K562 (cell line): ENCODE data around the gene OGFR. TPM values are rescaled to one million over a fixed set of nuclear protein-coding genes. Genes with fewer than 3 reads are reported as not detected.

Experiments used
- CSDE1 ChIP-seq, 2 experiments: fragments of 450-650 bp; IDR thresholded peaks; 2 replicates each; pipeline ENCODE4 v1.6.1; 2016; ENCODE audit warnings: mild to moderate bottlenecking in 1 of 2
- GATA2 ChIP-seq: sonication (generic); formaldehyde crosslinking; IDR thresholded peaks from 2 replicates; pipeline ENCODE4 v1.4.0; 2020; ENCODE audit warnings: mild to moderate bottlenecking, missing genetic modification reagents
- KAT7 ChIP-seq: sonication (generic); formaldehyde crosslinking; IDR thresholded peaks from 2 replicates; pipeline ENCODE4 v1.8.0; 2022; ENCODE audit warnings: missing genetic modification reagents, mild to moderate bottlenecking, borderline replicate concordance
- MEIS2 ChIP-seq: fragments of 450-650 bp; IDR thresholded peaks from 2 replicates; pipeline ENCODE4 v1.6.1; 2014; ENCODE audit warnings: mild to moderate bottlenecking; ENCODE audit not compliant: partially characterized antibody
- MXI1 ChIP-seq: IDR thresholded peaks from 2 replicates; pipeline ENCODE4 v1.6.1; 2011; ENCODE audit warnings: low read depth, mild to moderate bottlenecking, improper control_type of control experiment, low read length
- NFE2 ChIP-seq: IDR thresholded peaks from 2 replicates; pipeline ENCODE4 v1.6.1; 2014; ENCODE audit warnings: antibody characterized with exemption, low read depth
- RBM15 ChIP-seq: fragments of 200-400 bp; formaldehyde crosslinking; IDR thresholded peaks from 2 replicates; pipeline ENCODE4 v1.6.1; 2018; ENCODE audit warnings: mild to moderate bottlenecking, low read length, moderate library complexity; ENCODE audit not compliant: insufficient read depth
- RBM17 ChIP-seq: fragments of 200-400 bp; formaldehyde crosslinking; IDR thresholded peaks from 2 replicates; pipeline ENCODE4 v1.6.1; 2017; ENCODE audit warnings: low read depth, mild to moderate bottlenecking, low read length, borderline replicate concordance
- SMAD1 ChIP-seq: fragments of 150-350 bp; IDR thresholded peaks from 2 replicates; pipeline ENCODE4 v1.6.1; 2014; ENCODE audit warnings: low read length, low read depth; ENCODE audit not compliant: partially characterized antibody
- TOE1 ChIP-seq, 2 experiments: fragments of 450-650 bp in 1 of 2; sonication (generic) in 1 of 2; formaldehyde crosslinking in 1 of 2; IDR thresholded peaks; 2 replicates each; pipeline versions ENCODE4 v1.7.1 to v1.8.0; 2016 to 2022; ENCODE audit warnings: borderline replicate concordance in 2 of 2, mild to moderate bottlenecking in 2 of 2, antibody characterized with exemption in 1 of 2, inconsistent platforms in 1 of 2, low read depth in 1 of 2, missing genetic modification reagents in 1 of 2, moderate library complexity in 1 of 2
- XRCC5 ChIP-seq: fragments of 200-400 bp; formaldehyde crosslinking; IDR thresholded peaks from 2 replicates; pipeline ENCODE4 v1.6.1; 2017; ENCODE audit warnings: low read depth, mild to moderate bottlenecking, low read length
- ZBED1 ChIP-seq: IDR thresholded peaks from 2 replicates; pipeline ENCODE4 v1.6.1; 2014
- ZNF507 ChIP-seq: conservative IDR thresholded peaks from 2 replicates; pipeline ENCODE4 v1.6.1; 2017; ENCODE audit warnings: missing genetic modification characterization, missing compliant biosample characterization
- polyA plus RNA-seq, 8 experiments: library from polyadenylated mRNA; depleted of rRNA in 4 of 8; stranded (reverse) in 5 of 8; unstranded in 3 of 8; fragments of >200 nt; fragmentation: Nextera tagmentation in 2 of 8; fragmentation: Illumina TruSeq in 1 of 8; extraction: Ambion mirVana in 2 of 8; extraction: Trizol in 1 of 8; gene quantifications; 2 replicates each; pipeline versions ENCODE4 v1.2.1 to v1.2.3, GENCODE V29; 2011 to 2014; ENCODE audit warnings: inconsistent platforms in 1 of 8, missing spikeins in 1 of 8
- total RNA-seq, 7 experiments: library from RNA; depleted of rRNA in 6 of 7; stranded (reverse); fragments of >200 nt in 6 of 7; fragmentation: Illumina TruSeq in 2 of 7; extraction: Trizol in 2 of 7; gene quantifications; 2 replicates each; pipeline versions ENCODE4 v1.2.1 to v1.2.3, GENCODE V29; 2011 to 2021; ENCODE audit warnings: low replicate concordance in 1 of 7
- TF ChIP-seq, protein P1 (sequence below), 3 experiments: IDR thresholded peaks in 2 of 3; conservative IDR thresholded peaks in 1 of 3; 2 replicates each; pipeline ENCODE4 v1.5.1; 2011 to 2012; ENCODE audit warnings: low read length in 3 of 3, mild to moderate bottlenecking in 3 of 3, control low read depth in 2 of 3, improper control_type of control experiment in 1 of 3, inconsistent platforms in 1 of 3, low read depth in 1 of 3, mixed read lengths in 1 of 3, moderate library complexity in 1 of 3; ENCODE audit not compliant: insufficient read depth in 2 of 3
- TF ChIP-seq, protein P2 (sequence below), 2 experiments: fragments of 450-650 bp in 1 of 2; sonication (generic) in 1 of 2; formaldehyde crosslinking in 1 of 2; IDR thresholded peaks in 1 of 2; conservative IDR thresholded peaks in 1 of 2; 2 replicates each; pipeline versions ENCODE4 v1.6.1 to v1.8.1; 2016 to 2023; ENCODE audit warnings: mild to moderate bottlenecking in 2 of 2, moderate library complexity in 2 of 2, inconsistent platforms in 1 of 2, missing genetic modification reagents in 1 of 2
- TF ChIP-seq, protein P3 (sequence below): sonication (generic); formaldehyde crosslinking; IDR thresholded peaks from 2 replicates; pipeline ENCODE4 v1.8.1; 2023; ENCODE audit warnings: missing genetic modification reagents, mild to moderate bottlenecking, borderline replicate concordance

OGFR gene
- total and polyA plus RNA-seq, 9 of the 15 experiments (the other 6 are each of a cell fraction or from before 2014, with no cell fraction given), result 0.39 to 56.3 (median 17.5) TPM

DNA sequence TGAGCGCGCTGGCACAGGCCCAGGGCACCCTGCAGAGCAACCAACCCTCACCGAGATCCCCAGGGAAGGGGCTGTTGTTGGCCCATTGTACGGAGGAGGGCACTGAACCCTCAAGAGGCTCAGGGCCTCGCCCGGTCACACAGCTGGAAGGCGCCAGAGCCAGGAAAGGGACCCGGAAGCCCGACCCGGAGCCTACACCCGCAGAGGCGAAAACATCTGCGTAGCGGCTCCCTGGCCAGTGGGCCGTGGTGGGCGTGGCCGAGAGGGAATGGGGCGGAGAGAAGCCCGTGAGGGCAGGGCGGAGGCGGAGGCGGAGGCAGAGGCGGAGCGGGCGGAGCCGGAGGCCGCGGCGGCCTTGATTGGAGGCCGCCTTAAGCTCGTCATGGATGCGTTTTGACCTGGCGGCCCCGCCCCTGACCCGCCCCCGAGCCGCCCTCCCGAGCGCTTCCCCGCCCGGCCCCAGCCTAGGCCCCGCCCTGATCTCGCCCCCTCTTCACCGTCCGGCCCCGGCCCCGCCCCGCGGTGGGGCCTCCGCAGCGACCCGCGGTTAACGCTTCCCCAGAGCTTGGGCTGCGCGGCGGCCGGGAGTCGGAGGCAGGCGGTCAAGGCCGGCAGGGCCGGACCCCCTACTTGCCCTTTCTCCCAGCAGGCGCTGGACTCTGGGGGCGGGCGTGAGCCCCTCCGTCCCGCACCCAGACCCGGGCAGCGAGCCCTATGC is 10.5 kb upstream of the OGFR start (continued):
- 0 out of 2 replicates have a peak, but pooled peaks have one; percentile 40 for TF ChIP-seq MXI1
- TF ChIP-seq CSDE1 (IDR thresholded peaks at IDR 0.05), result no peak
- no peak for TF ChIP-seq MEIS2
- no peak for TF ChIP-seq TOE1 (IDR thresholded peaks at IDR 0.05; ENCODE audit: borderline replicate concordance)
- no peak for TF ChIP-seq TOE1 (CRISPR knock-in tag; IDR thresholded peaks at IDR 0.05; ENCODE audit: borderline replicate concordance, low read depth)
- TF ChIP-seq, protein P1, sequence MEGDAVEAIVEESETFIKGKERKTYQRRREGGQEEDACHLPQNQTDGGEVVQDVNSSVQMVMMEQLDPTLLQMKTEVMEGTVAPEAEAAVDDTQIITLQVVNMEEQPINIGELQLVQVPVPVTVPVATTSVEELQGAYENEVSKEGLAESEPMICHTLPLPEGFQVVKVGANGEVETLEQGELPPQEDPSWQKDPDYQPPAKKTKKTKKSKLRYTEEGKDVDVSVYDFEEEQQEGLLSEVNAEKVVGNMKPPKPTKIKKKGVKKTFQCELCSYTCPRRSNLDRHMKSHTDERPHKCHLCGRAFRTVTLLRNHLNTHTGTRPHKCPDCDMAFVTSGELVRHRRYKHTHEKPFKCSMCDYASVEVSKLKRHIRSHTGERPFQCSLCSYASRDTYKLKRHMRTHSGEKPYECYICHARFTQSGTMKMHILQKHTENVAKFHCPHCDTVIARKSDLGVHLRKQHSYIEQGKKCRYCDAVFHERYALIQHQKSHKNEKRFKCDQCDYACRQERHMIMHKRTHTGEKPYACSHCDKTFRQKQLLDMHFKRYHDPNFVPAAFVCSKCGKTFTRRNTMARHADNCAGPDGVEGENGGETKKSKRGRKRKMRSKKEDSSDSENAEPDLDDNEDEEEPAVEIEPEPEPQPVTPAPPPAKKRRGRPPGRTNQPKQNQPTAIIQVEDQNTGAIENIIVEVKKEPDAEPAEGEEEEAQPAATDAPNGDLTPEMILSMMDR (IDR thresholded peaks at IDR 0.05 in 2 of 3, conservative IDR thresholded peaks at IDR 0.05 in 1 of 3; ENCODE audit: insufficient read depth in 2 of 3, low read depth in 1 of 3, low read length in 3 of 3), result peak in 1 of 3 experiments; percentile 18; a peak in 1 of 6 replicates
- no peak for TF ChIP-seq SMAD1
- TF ChIP-seq ZBED1, result no peak
- TF ChIP-seq, protein P2, sequence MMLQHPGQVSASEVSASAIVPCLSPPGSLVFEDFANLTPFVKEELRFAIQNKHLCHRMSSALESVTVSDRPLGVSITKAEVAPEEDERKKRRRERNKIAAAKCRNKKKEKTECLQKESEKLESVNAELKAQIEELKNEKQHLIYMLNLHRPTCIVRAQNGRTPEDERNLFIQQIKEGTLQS (IDR thresholded peaks at IDR 0.05), result no peak
- TF ChIP-seq, protein P2 (CRISPR knock-in tag; conservative IDR thresholded peaks at IDR 0.05), result no peak
- TF ChIP-seq RBM15, result no peak
- TF ChIP-seq ZNF507, result no peak
- TF ChIP-seq, protein P3, sequence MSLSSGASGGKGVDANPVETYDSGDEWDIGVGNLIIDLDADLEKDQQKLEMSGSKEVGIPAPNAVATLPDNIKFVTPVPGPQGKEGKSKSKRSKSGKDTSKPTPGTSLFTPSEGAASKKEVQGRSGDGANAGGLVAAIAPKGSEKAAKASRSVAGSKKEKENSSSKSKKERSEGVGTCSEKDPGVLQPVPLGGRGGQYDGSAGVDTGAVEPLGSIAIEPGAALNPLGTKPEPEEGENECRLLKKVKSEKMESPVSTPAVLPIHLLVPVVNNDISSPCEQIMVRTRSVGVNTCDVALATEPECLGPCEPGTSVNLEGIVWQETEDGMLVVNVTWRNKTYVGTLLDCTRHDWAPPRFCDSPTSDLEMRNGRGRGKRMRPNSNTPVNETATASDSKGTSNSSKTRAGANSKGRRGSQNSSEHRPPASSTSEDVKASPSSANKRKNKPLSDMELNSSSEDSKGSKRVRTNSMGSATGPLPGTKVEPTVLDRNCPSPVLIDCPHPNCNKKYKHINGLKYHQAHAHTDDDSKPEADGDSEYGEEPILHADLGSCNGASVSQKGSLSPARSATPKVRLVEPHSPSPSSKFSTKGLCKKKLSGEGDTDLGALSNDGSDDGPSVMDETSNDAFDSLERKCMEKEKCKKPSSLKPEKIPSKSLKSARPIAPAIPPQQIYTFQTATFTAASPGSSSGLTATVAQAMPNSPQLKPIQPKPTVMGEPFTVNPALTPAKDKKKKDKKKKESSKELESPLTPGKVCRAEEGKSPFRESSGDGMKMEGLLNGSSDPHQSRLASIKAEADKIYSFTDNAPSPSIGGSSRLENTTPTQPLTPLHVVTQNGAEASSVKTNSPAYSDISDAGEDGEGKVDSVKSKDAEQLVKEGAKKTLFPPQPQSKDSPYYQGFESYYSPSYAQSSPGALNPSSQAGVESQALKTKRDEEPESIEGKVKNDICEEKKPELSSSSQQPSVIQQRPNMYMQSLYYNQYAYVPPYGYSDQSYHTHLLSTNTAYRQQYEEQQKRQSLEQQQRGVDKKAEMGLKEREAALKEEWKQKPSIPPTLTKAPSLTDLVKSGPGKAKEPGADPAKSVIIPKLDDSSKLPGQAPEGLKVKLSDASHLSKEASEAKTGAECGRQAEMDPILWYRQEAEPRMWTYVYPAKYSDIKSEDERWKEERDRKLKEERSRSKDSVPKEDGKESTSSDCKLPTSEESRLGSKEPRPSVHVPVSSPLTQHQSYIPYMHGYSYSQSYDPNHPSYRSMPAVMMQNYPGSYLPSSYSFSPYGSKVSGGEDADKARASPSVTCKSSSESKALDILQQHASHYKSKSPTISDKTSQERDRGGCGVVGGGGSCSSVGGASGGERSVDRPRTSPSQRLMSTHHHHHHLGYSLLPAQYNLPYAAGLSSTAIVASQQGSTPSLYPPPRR (CRISPR knock-in tag), result no peak
- no peak for TF ChIP-seq GATA2 (CRISPR knock-in tag)
- TF ChIP-seq RBM17, result no peak
- no peak for TF ChIP-seq XRCC5
- TF ChIP-seq KAT7 (CRISPR knock-in tag), result no peak
- TF ChIP-seq NFE2, result no peak
